ENCODE results near the gene CMTR1.

DNA sequence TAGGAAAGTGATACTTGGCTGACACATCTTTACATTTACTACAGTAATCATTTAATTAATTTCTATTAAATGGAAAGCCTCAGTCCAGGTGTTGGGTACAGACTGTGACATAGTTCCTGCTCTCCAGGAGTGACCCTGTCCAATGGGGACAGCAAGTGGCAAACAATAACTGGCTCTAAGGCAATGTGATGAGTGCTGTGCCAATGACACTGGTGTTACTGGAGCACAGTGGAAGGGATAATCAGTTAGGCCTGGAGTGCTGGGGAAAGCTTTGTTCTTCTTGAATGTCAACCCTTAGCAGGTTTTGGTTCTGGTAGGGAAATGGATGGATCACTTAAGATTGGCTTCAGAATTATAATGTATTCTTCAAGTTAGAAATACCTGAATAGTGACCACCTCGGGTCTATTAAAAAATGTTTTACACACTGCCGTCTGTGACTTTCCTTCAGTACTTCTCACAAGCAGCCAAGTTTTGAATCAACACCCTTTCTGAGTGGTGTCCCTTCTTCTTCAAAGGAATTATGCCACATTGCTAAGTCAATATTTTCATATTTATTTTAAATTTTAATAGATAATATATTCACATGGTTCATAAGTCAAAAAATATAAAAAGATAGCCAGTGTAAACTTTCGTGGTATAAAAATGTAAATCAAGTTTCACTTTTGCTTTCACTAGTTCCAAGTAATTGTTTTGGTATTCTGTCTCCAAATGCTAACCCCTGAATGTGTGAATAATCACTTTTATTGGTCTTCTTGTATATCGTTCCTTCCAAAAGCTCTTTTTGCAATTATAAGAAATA, 9.6 kb downstream of the CMTR1 start:
- no peak for TF ChIP-seq CTCF (IDR thresholded peaks at IDR 0.05)
- TF ChIP-seq POLR2A (IDR thresholded peaks at IDR 0.05): no peak

Data from body of pancreas (tissue), 4 donors.